Loucy (cell line): ENCODE measurements around the gene SLCO4A1.

Source experiments
- H2AFZ ChIP-seq: fragments of 200-600 bp; sonication (generic); 2 replicates; pipeline ENCODE4 v1.6.0; 2016; ENCODE audit warnings: antibody characterized with exemption, mild to moderate bottlenecking, low read length, moderate library complexity
- H3F3A ChIP-seq: fragments of 200-600 bp; 2 replicates; pipeline ENCODE4 v1.6.0; 2016; ENCODE audit warnings: antibody characterized with exemption, low read depth, mild to moderate bottlenecking
- H3K27me3 ChIP-seq: fragments of 200-600 bp; sonication (generic); 2 replicates; pipeline ENCODE4 v1.6.1; 2014; ENCODE audit warnings: low read length, mild to moderate bottlenecking; ENCODE audit not compliant: insufficient read depth, poor library complexity, severe bottlenecking
- H3K36me3 ChIP-seq: fragments of 200-600 bp; sonication (generic); 2 replicates; pipeline ENCODE4 v1.6.1; 2016; ENCODE audit warnings: low read length; ENCODE audit not compliant: insufficient read depth
- H3K4me1 ChIP-seq: fragments of 200-600 bp; sonication (generic); 2 replicates; pipeline ENCODE4 v1.5.1; 2014; ENCODE audit warnings: low read length, mild to moderate bottlenecking; ENCODE audit not compliant: insufficient read depth, poor library complexity, severe bottlenecking
- H3K4me2 ChIP-seq: fragments of 200-600 bp; sonication (generic); 2 replicates; pipeline ENCODE4 v1.6.0; 2014; ENCODE audit warnings: antibody characterized with exemption, low read length, low read depth, mild to moderate bottlenecking; ENCODE audit not compliant: poor library complexity, severe bottlenecking
- H3K4me3 ChIP-seq: fragments of 200-600 bp; sonication (generic); 2 replicates; pipeline ENCODE4 v1.5.1; 2014; ENCODE audit warnings: low read length, mild to moderate bottlenecking, mixed read lengths; ENCODE audit not compliant: poor library complexity, severe bottlenecking
- H3K79me2 ChIP-seq: fragments of 200-600 bp; sonication (generic); 2 replicates; pipeline ENCODE4 v1.6.1; 2014; ENCODE audit warnings: low read length; ENCODE audit not compliant: insufficient read depth
- H3K9ac ChIP-seq: fragments of 200-600 bp; sonication (generic); 2 replicates; pipeline ENCODE4 v1.6.0; 2014; ENCODE audit warnings: mild to moderate bottlenecking, low read depth, low read length, moderate library complexity; ENCODE audit not compliant: poor library complexity, severe bottlenecking
- H3K9me2 ChIP-seq: fragments of 200-600 bp; sonication (generic); replicated peaks from 2 replicates; pipeline ENCODE4 v1.6.1; 2016; ENCODE audit warnings: low read depth, low read length, mixed read lengths
- H3K9me3 ChIP-seq: fragments of 200-600 bp; sonication (generic); 2 replicates; pipeline ENCODE4 v1.6.1; 2014; ENCODE audit warnings: mild to moderate bottlenecking, antibody characterized with exemption, low read length, low read depth; ENCODE audit not compliant: insufficient read depth
- H4K20me1 ChIP-seq: fragments of 200-600 bp; sonication (generic); 2 replicates; pipeline ENCODE4 v1.6.0; 2014; ENCODE audit warnings: antibody characterized with exemption, low read length, mild to moderate bottlenecking; ENCODE audit not compliant: insufficient read depth, poor library complexity, severe bottlenecking
- CTCF ChIP-seq: fragments of 200-600 bp; sonication (generic); conservative IDR thresholded peaks from 2 replicates; pipeline ENCODE4 v1.5.1; 2014; ENCODE audit warnings: mild to moderate bottlenecking, antibody characterized with exemption, low read length
- EZH2phosphoT487 ChIP-seq: fragments of 200-600 bp; IDR thresholded peaks from 2 replicates; pipeline ENCODE4 v1.6.1; 2018; ENCODE audit warnings: antibody characterized with exemption, mild to moderate bottlenecking, moderate library complexity, borderline replicate concordance

Gene SLCO4A1

DNA sequence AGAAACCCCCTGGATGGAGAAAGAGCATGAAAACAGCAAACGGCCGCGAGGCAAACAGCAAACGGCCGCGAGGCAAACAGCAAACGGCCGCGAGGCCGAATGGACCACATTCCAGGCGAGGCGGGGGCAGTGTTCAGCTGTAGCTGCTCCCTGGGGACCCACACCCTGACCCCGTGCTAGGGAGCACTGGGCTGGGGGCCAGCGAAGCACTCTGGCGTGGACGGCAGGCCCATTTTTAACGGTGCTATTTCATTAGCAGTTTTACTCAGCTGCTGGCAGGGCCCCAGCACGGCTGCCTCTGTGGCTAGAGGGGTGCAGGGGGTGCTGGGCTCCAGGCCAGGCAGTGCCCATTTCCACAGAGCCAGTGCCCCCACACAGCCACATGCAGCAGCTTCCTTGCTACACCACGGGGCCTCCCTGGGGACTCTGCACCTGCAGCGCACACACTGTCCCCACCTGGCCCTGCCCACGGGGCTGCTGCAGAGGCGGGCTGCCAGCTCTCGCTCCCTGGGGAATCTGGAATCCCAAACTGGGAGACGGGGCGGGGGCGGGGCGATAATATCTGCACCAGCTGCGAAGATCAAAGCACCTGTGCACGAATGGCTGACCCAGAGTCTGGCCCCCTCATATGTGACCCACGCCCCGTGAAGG, 35.6 kb upstream of the SLCO4A1 start:
- Histone ChIP-seq H3K9ac (peak overlapping the region; percentile 94), H4K20me1 (no peaks in the 10 kb centered on the region), H3K9me3 (no peaks in the 10 kb centered on the region), H3K79me2 (peaks cover 29% of the 10 kb centered on the region), H3K4me3 (peak overlapping the region; percentile 75), H2AFZ (no peak overlapping the region), H3K4me1 (peaks cover 64% of the 10 kb centered on the region), H3K36me3 (no peaks in the 10 kb centered on the region), H3K9me2 (no peaks in the 10 kb centered on the region), H3F3A (peaks cover 5% of the 10 kb centered on the region; the same call in 1 of the 2 replicates), H3K27me3 (no peaks in the 10 kb centered on the region), H3K4me2 (peak overlapping the region; percentile 87)
- TF ChIP-seq CTCF (no peak), EZH2phosphoT487 (no peak)

GRCh38 chr20:62607366-62608217, 34.7 kb upstream of the SLCO4A1 start:
- Histone ChIP-seq H4K20me1 (no peaks in the 10 kb centered on the region), H3K9ac (peak overlapping the region; percentile 94), H3K4me1 (peaks cover 56% of the 10 kb centered on the region), H3K4me3 (no peak overlapping the region), H3K9me3 (no peaks in the 10 kb centered on the region), H3K27me3 (no peaks in the 10 kb centered on the region), H2AFZ (no peak overlapping the region), H3K4me2 (peak overlapping the region; percentile 87), H3K79me2 (peaks cover 21% of the 10 kb centered on the region; the same call in 1 of the 2 replicates), H3K9me2 (no peaks in the 10 kb centered on the region), H3F3A (peaks cover 5% of the 10 kb centered on the region; the same call in 1 of the 2 replicates), H3K36me3 (no peaks in the 10 kb centered on the region)
- TF ChIP-seq EZH2phosphoT487 (no peak), CTCF (no peak)

- H3K9me2 ChIP-seq, result no peaks in the 10 kb centered on the region
- H2AFZ ChIP-seq, result no peak overlapping the region
- peaks cover 50% of the 10 kb centered on the region for H3K4me1 ChIP-seq
- H3K4me3 ChIP-seq, result no peak overlapping the region
- TF ChIP-seq EZH2phosphoT487, result no peak
- no peak for TF ChIP-seq CTCF
- H3K9me3 ChIP-seq, result no peaks in the 10 kb centered on the region
- no peak overlapping the region for H3K4me2 ChIP-seq
- peaks cover 21% of the 10 kb centered on the region; the same call in 1 of the 2 replicates for H3K79me2 ChIP-seq
- H3K36me3 ChIP-seq, result no peaks in the 10 kb centered on the region
- H4K20me1 ChIP-seq, result no peaks in the 10 kb centered on the region
- H3F3A ChIP-seq, result peaks cover 3% of the 10 kb centered on the region; the same call in 1 of the 2 replicates
- no peak overlapping the region for H3K9ac ChIP-seq
- no peaks in the 10 kb centered on the region for H3K27me3 ChIP-seq
These were observed 34.1 kb upstream of the SLCO4A1 start for GRCh38 chr20:62608218-62608565.
